Endothelial cell of umbilical vein (primary cell): ENCODE data around the gene MIA2. TPM values are rescaled to one million over a fixed set of nuclear protein-coding genes. Genes with fewer than 3 reads are reported as not detected.

Experiments used
- BruUV-seq: library from RNA; stranded (reverse); fragments of 400-500 nt; replicated peaks from 2 replicates; lab custom pipeline; 2021; lab: Mats Ljungman, UMichigan
- CTCF ChIA-PET: fragments of 300-600, 350-600 bp; sonication (Branson Sonifier 250); formaldehyde crosslinking; loops from one replicate; lab custom pipeline; 2021; ENCODE audit warnings: antibody characterized with exemption, inconsistent platforms; lab: Charles Lee
- POLR2A ChIA-PET: fragments of 300-600, 350-600 bp; sonication (Branson Sonifier 250); formaldehyde crosslinking; loops from one replicate; lab custom pipeline; 2021; ENCODE audit warnings: antibody characterized with exemption, inconsistent platforms; lab: Charles Lee
- DNase-seq: peaks from one replicate; pipeline ENCODE4 v3.0.0-alpha.2; 2011; ENCODE audit warnings: low read depth, low spot score
- FAIRE-seq: peaks from 2 replicates; lab custom pipeline; 2011; peaks lifted over from hg19 to GRCh38; lab: Jason Lieb, UNC
- H2AFZ ChIP-seq: 2 replicates; pipeline ENCODE4 v1.6.0; 2012; ENCODE audit warnings: low read depth, low read length, control low read depth, inconsistent platforms
- H3K27ac ChIP-seq: 2 replicates; pipeline ENCODE4 v1.5.1; 2011; ENCODE audit warnings: low read depth, mild to moderate bottlenecking, control low read depth, low read length, moderate library complexity; ENCODE audit not compliant: insufficient read depth
- H3K27me3 ChIP-seq, 2 experiments: 2 replicates each; pipeline versions ENCODE4 v1.6.0 to v1.6.1; 2011; ENCODE audit warnings: low read length in 2 of 2, mixed read lengths in 1 of 2; ENCODE audit not compliant: control insufficient read depth in 2 of 2, insufficient read depth in 2 of 2
- H3K36me3 ChIP-seq, 2 experiments: 2 replicates in 1 of 2; 3 replicates in 1 of 2; pipeline ENCODE4 v1.5.1; 2011; ENCODE audit warnings: low read length in 2 of 2, mild to moderate bottlenecking in 1 of 2, moderate library complexity in 1 of 2; ENCODE audit not compliant: control insufficient read depth in 2 of 2, insufficient read depth in 2 of 2; ENCODE audit errors: extremely low read depth in 1 of 2
- H3K4me1 ChIP-seq: 3 replicates; pipeline ENCODE4 v1.5.1; 2011; ENCODE audit warnings: mild to moderate bottlenecking, low read length; ENCODE audit not compliant: control insufficient read depth, insufficient read depth; ENCODE audit errors: extremely low read depth
- H3K4me2 ChIP-seq: 2 replicates; pipeline ENCODE4 v1.6.1; 2011; ENCODE audit warnings: low read length, control low read depth, mixed read lengths; ENCODE audit not compliant: insufficient read depth
- H3K4me3 ChIP-seq, 3 experiments: fragments of 200-600 bp in 1 of 3; sonication (generic), shearing (Covaris generic) in 1 of 3; replicated peaks in 1 of 3; 2 replicates each; pipeline ENCODE4 v1.5.1; 2011 to 2016; ENCODE audit warnings: control low read depth in 3 of 3, low read length in 3 of 3, mild to moderate bottlenecking in 2 of 3, inconsistent platforms in 1 of 3, low read depth in 1 of 3, moderate library complexity in 1 of 3; ENCODE audit not compliant: insufficient read depth in 1 of 3
- H3K79me2 ChIP-seq: 2 replicates; pipeline ENCODE4 v1.6.0; 2012; ENCODE audit warnings: low read length, inconsistent platforms; ENCODE audit not compliant: control insufficient read depth, insufficient read depth
- H3K9ac ChIP-seq: replicated peaks from 2 replicates; pipeline ENCODE3; 2011; ENCODE audit warnings: low read length, control low read depth; ENCODE audit not compliant: insufficient read depth; ENCODE audit errors: extremely low read depth
- H3K9me1 ChIP-seq: replicated peaks from 3 replicates; pipeline ENCODE4 v1.6.0; 2011; ENCODE audit warnings: mild to moderate bottlenecking, low read length; ENCODE audit not compliant: control insufficient read depth, insufficient read depth; ENCODE audit errors: extremely low read depth
- H3K9me3 ChIP-seq: replicated peaks from 2 replicates; pipeline ENCODE4 v1.5.1; 2012; ENCODE audit warnings: low read length, inconsistent platforms; ENCODE audit not compliant: control insufficient read depth, insufficient read depth
- H4K20me1 ChIP-seq: replicated peaks from 2 replicates; pipeline ENCODE3; 2011; ENCODE audit warnings: mild to moderate bottlenecking, low read length; ENCODE audit not compliant: control insufficient read depth, insufficient read depth; ENCODE audit errors: extremely low read depth
- CTCF ChIP-seq, 2 donors: IDR thresholded peaks; 1 replicate in 1 of 2; 2 replicates in 1 of 2; pipeline ENCODE4 v1.5.1; 2011; ENCODE audit warnings: low read length in 2 of 2, mild to moderate bottlenecking in 2 of 2, moderate library complexity in 2 of 2, control low read depth in 1 of 2, inconsistent platforms in 1 of 2, low read depth in 1 of 2; ENCODE audit not compliant: insufficient read depth in 1 of 2; ENCODE audit errors: extremely low read depth in 1 of 2
- FOS ChIP-seq: IDR thresholded peaks from 2 replicates; pipeline ENCODE4 v1.6.1; 2011; ENCODE audit warnings: mild to moderate bottlenecking, low read length, moderate library complexity, borderline replicate concordance; ENCODE audit not compliant: insufficient read depth
- GATA2 ChIP-seq: IDR thresholded peaks from 2 replicates; pipeline ENCODE4 v1.7.0; 2011; ENCODE audit warnings: low read depth, mild to moderate bottlenecking, moderate library complexity, mixed read lengths, low read length; ENCODE audit not compliant: insufficient read length, insufficient read depth
- JUN ChIP-seq: IDR thresholded peaks from 2 replicates; pipeline ENCODE4 v1.6.1; 2011; ENCODE audit warnings: borderline replicate concordance, low read depth; ENCODE audit not compliant: insufficient read length, insufficient read depth
- MAX ChIP-seq: IDR thresholded peaks from 2 replicates; pipeline ENCODE4 v1.6.1; 2011; ENCODE audit not compliant: insufficient read depth, insufficient read length
- POLR2A ChIP-seq: IDR thresholded peaks from 2 replicates; pipeline ENCODE4 v1.6.1; 2012; ENCODE audit warnings: low read depth, mild to moderate bottlenecking, control low read depth, low read length
- POLR2AphosphoS5 ChIP-seq: IDR thresholded peaks from 2 replicates; pipeline ENCODE4 v1.6.1; 2012; ENCODE audit warnings: low read depth, mild to moderate bottlenecking, control low read depth, low read length, moderate library complexity; ENCODE audit not compliant: insufficient read depth
- dilution Hi-C: fragments of 300-500 bp; cut with MboI; formaldehyde crosslinking; loops from one replicate; pipeline ENCODE4 v1.15.0; 2019; ENCODE audit warnings: low sequenced_read_pairs; ENCODE audit not compliant: extremely low pct_ligation_motif_present
- intact Hi-C: fragments of 100-400 bp; cut with micrococcal nuclease; formaldehyde crosslinking; loops from one replicate; pipeline ENCODE4 v1.10.0; 2022
- polyA plus RNA-seq, 4 experiments: library from polyadenylated mRNA; depleted of rRNA in 3 of 4; stranded (reverse) in 3 of 4; unstranded in 1 of 4; fragments of >200 nt; gene quantifications; 2 replicates each; pipeline versions ENCODE4 v1.2.1 to v1.2.3, GENCODE V29; 2011 to 2012; ENCODE audit warnings: missing spikeins in 1 of 4
- total RNA-seq: library from RNA; stranded (reverse); gene quantifications from 2 replicates; pipeline ENCODE4 v1.2.3, GENCODE V29; 2021

The MIA2 gene
- total and polyA plus RNA-seq, 2 donors (not counting 3 experiments of a cell fraction or from before 2014, with no cell fraction given) = 9.4 to 14.9 TPM

GRCh38 chr14:39432619-39433451 lies 199.1 kb downstream of the MIA2 start:
- Histone ChIP-seq H3K79me2 (peaks cover 28% of the 10 kb centered on the region), H3K9me1 (no peaks in the 10 kb centered on the region), H2AFZ (peak overlapping the region; percentile 95), H3K9ac (peak overlapping the region; percentile 75), H3K36me3 (no peaks in the 10 kb centered on the region), H4K20me1 (peaks cover 2% of the 10 kb centered on the region), H3K4me1 (peaks cover 26% of the 10 kb centered on the region), H3K4me2 (peak overlapping the region; percentile 98), H3K27me3 (no peaks in the 10 kb centered on the region), H3K9me3 (no peaks in the 10 kb centered on the region), H3K27ac (peak overlapping the region; percentile 58), H3K4me3 (peak overlapping the region; percentile 71 to 84 (median 81))
- intact Hi-C loops = loop anchor here (1.0 to 2.0 kb wide), 4 partner anchors 58 to 330 kb away; partner anchors contain the start of genes SEC23A and TRAPPC6B
- DNase-seq = peak; percentile 80
- dilution Hi-C loops = no loop called here
- FAIRE-seq = no peak
- TSS peak; percentile 66 for BruUV-seq
- TF ChIP-seq POLR2AphosphoS5 (peak; percentile 52), GATA2 (no peak), POLR2A (peak; percentile 44), MAX (no peak), FOS (no peak)
- POLR2A ChIA-PET = interaction anchor here (0.6 to 1.9 kb wide), 5 partner anchors 57 to 1177 kb away, joined by 3 to 9 read pairs (median 6); partner anchors contain the start of genes CLEC14A, SEC23A and TRAPPC6B
- CTCF ChIA-PET = interaction anchor here (0.6 to 2.6 kb wide), 4 partner anchors 9 to 325 kb away, joined by 3 to 9 read pairs (median 4); partner anchors contain the start of gene TRAPPC6B

- dilution Hi-C loops = no loop called here
- CTCF ChIA-PET = no interaction called here
- FAIRE-seq (no peak), DNase-seq (no peak)
- Histone ChIP-seq H3K27me3 (no peaks in the 10 kb centered on the region), H2AFZ (peak overlapping the region; percentile 95), H3K79me2 (peaks cover 24% of the 10 kb centered on the region), H3K4me2 (peak overlapping the region; percentile 98), H3K9me3 (no peaks in the 10 kb centered on the region), H3K4me1 (peaks cover 26% of the 10 kb centered on the region), H3K9me1 (no peaks in the 10 kb centered on the region), H3K9ac (no peak overlapping the region), H4K20me1 (peaks cover 2% of the 10 kb centered on the region), H3K27ac (no peak overlapping the region), H3K4me3 (peak overlapping the region in 1 of 3 experiments; percentile 81), H3K36me3 (no peaks in the 10 kb centered on the region)
- POLR2A ChIA-PET = no interaction called here
- no peak for TF ChIP-seq POLR2A
- no peak for TF ChIP-seq MAX
- TF ChIP-seq GATA2 = no peak
- TF ChIP-seq POLR2AphosphoS5 = no peak
- TF ChIP-seq CTCF (IDR thresholded peaks at IDR 0.05; ENCODE audit: extremely low read depth in 1 of 2, insufficient read depth in 1 of 2, low read depth in 1 of 2, low read length in 2 of 2) = no peak
- no peak for TF ChIP-seq JUN
- intact Hi-C loops = loop anchor here (2.0 kb wide), 3 partner anchors 59 to 331 kb away; partner anchors contain the start of gene SEC23A
- no TSS peak for BruUV-seq
Observed at GRCh38 chr14:39433452-39433813, 199.7 kb downstream of the MIA2 start.
